Measurements from ENCODE around the gene ZNF737. TPM values are rescaled to one million over a fixed set of nuclear protein-coding genes. Genes with fewer than 3 reads are reported as not detected.
"Not testable (repeated sequence)": the region's sequence is repeated elsewhere in the genome, so short reads cannot be mapped to it uniquely, and the experiment has no call there.

ZNF737 gene
- total RNA-seq (10 to 100 TPM; 15.2 to 72.3 (median 36.2) TPM), polyA plus RNA-seq (10 to 100 TPM in 1 of 3 donors, 1 to 10 TPM in 2; 2.0 to 28.8 (median 5.1) TPM)
- long read RNA-seq, donor 1, partial matches to known transcripts: 0 of 2 reads
- long read RNA-seq, donor 1, other reads (novel, unspliced or antisense): 0 of 2 reads
- long read RNA-seq, donor 2, partial matches to known transcripts: 0 of 4 reads
- long read RNA-seq, donor 2, other reads (novel, unspliced or antisense): 0 of 4 reads
- long read RNA-seq, donor 3, partial matches to known transcripts: 0 of 1 reads
- long read RNA-seq, donor 3, other reads (novel, unspliced or antisense): 0 of 1 reads
- long read RNA-seq, donor 4, partial matches to known transcripts: 0 of 9 reads
- long read RNA-seq, donor 4, other reads (novel, unspliced or antisense): 8 of 9 reads
- long read RNA-seq, donor 5, transcript ZNF737-201 (4 exons, 2,867 nt): major isoform, 9 of 30 reads
- long read RNA-seq, donor 5, partial matches to known transcripts: 5 of 30 reads
- long read RNA-seq, donor 5, other reads (novel, unspliced or antisense): 15 of 30 reads
- long read RNA-seq, donor 6, partial matches to known transcripts: 1 of 8 reads
- long read RNA-seq, donor 6, other reads (novel, unspliced or antisense): 6 of 8 reads
- long read RNA-seq, donor 7, partial matches to known transcripts: 0 of 1 reads
- long read RNA-seq, donor 7, other reads (novel, unspliced or antisense): 0 of 1 reads
- long read RNA-seq, donor 8, partial matches to known transcripts: 7 of 10 reads
- long read RNA-seq, donor 8, other reads (novel, unspliced or antisense): 0 of 10 reads
- long read RNA-seq, donor 9: 0 reads
- long read RNA-seq, donor 10: 0 reads

- peak in 5 of 6 experiments; percentile 10 to 58 (median 40) for TF ChIP-seq CTCF (IDR thresholded peaks at IDR 0.05)
- peak; percentile 80 to 96 for TF ChIP-seq POLR2A (IDR thresholded peaks at IDR 0.05)
Observed at GRCh38 chr19:20565321-20566018, at the start of gene ZNF737. Gene ZNF737 (minus strand): TSS chr19:20565781. CDS start chr19:20565640, 141 bp downstream.

GRCh38 chr19:20614971-20615370, 49.4 kb upstream of the ZNF737 start:
- WGBS, 4 donors: 90 to 97% (median 95%) methylated on average over 3 to 4 of the region's 4 CpGs
- H3K36me3 ChIP-seq (replicated peaks in 1 of 2); H3K4me3 ChIP-seq; H3K27ac ChIP-seq; H3K27me3 ChIP-seq; intact Hi-C loops (cut with DNase I); DNase-seq: not testable (repeated sequence)
- peaks cover 0 to 14% (median 0%) of the 10 kb centered on the region in 3 donors for H3K9me3 ChIP-seq (replicated peaks in 1 of 3)
- H3K4me1 ChIP-seq (replicated peaks in 1 of 2): peaks cover 8 to 15% of the 10 kb centered on the region in 2 donors

More at GRCh38 chr19:20565321-20566018, at the start of gene ZNF737:
- Histone ChIP-seq H3K27ac (peak within 1 kb of the TSS; percentile 55 to 96 (median 88)), H3K27me3 (no peaks in the 10 kb centered on the region), H3K9me3 (replicated peaks in 1 of 3) (no peaks in the 10 kb centered on the region), H3K36me3 (replicated peaks in 1 of 2) (no peaks in the 10 kb centered on the region), H3K4me1 (replicated peaks in 1 of 2) (peaks cover 31 to 35% of the 10 kb centered on the region in 2 donors), H3K4me3 (peak within 1 kb of the TSS; percentile 5 to 87 (median 64))
- DNase-seq: peak; percentile 97 to 100 (median 99)
- intact Hi-C loops (cut with DNase I): no loop called here
- WGBS, 4 donors: 0 to 1% (median 0%) methylated on average over 18 to 28 of the region's 28 CpGs

GRCh38 chr19:20612711-20613316, 47.2 kb upstream of the ZNF737 start:
- Histone ChIP-seq H3K27ac (peak overlapping the region in 4 of 5 donors; percentile 75 to 92 (median 86)), H3K4me1 (replicated peaks in 1 of 2) (peaks cover 8 to 17% of the 10 kb centered on the region in 2 donors), H3K36me3 (replicated peaks in 1 of 2) (no peaks in the 10 kb centered on the region), H3K4me3 (peak overlapping the region in 3 of 4 donors; percentile 8 to 68 (median 28)), H3K27me3 (no peaks in the 10 kb centered on the region), H3K9me3 (replicated peaks in 1 of 3) (peaks cover 0 to 11% (median 0%) of the 10 kb centered on the region in 3 donors)
- no peak for TF ChIP-seq CTCF (IDR thresholded peaks at IDR 0.05)
- TF ChIP-seq POLR2A (IDR thresholded peaks at IDR 0.05): no peak
- intact Hi-C loops (cut with DNase I): no loop called here
- peak in 2 of 7 donors; percentile 6 to 12 for DNase-seq
- WGBS, 4 donors: 9 to 24% (median 21%) methylated on average over 3 to 5 of the region's 5 CpGs

- peak; percentile 24 to 67 (median 37) for DNase-seq
- H3K9me3 ChIP-seq (replicated peaks in 1 of 3): peaks cover 0 to 4% (median 0%) of the 10 kb centered on the region in 3 donors
- intact Hi-C loops (cut with DNase I): no loop called here
- TF ChIP-seq CTCF (IDR thresholded peaks at IDR 0.05) (no peak), POLR2A (IDR thresholded peaks at IDR 0.05) (no peak)
- H3K27ac ChIP-seq: peak overlapping the region; percentile 64 to 92 (median 80)
- 20 to 48% (median 38%) methylated on average over 6 of the region's 6 CpGs for WGBS, 4 donors
- no peaks in the 10 kb centered on the region for H3K27me3 ChIP-seq
- peaks cover 8 to 17% of the 10 kb centered on the region in 2 donors for H3K4me1 ChIP-seq (replicated peaks in 1 of 2)
- H3K4me3 ChIP-seq: peak overlapping the region in 3 of 4 donors; percentile 21 to 68 (median 28)
- no peaks in the 10 kb centered on the region for H3K36me3 ChIP-seq (replicated peaks in 1 of 2)
Observed at GRCh38 chr19:20611866-20612265, 46.3 kb upstream of the ZNF737 start.
